B cell (primary cell): ENCODE results near the gene POU5F1. TPM values are rescaled to one million over a fixed set of nuclear protein-coding genes. Genes with fewer than 3 reads are reported as not detected.
"Not testable (repeated sequence)": the region's sequence is repeated elsewhere in the genome, so short reads cannot be mapped to it uniquely, and the experiment has no call there.

Source experiments
- ATAC-seq: fragments of 200-7000 bp; cut with Tn5 transposase; one replicate; pipeline ENCODE4 v1.10.0; 2021; ENCODE audit warnings: low read depth, mild to moderate bottlenecking, moderate number of reproducible peaks, moderate library complexity
- CTCF ChIA-PET: fragments of 350-600 bp; sonication (Branson Sonifier 250); formaldehyde crosslinking; loops from one replicate; lab custom pipeline; 2021; ENCODE audit warnings: antibody characterized with exemption, inconsistent platforms; lab: Charles Lee
- POLR2A ChIA-PET: fragments of 350-600 bp; sonication (Branson Sonifier 250); formaldehyde crosslinking; loops from one replicate; lab custom pipeline; 2021; ENCODE audit warnings: antibody characterized with exemption; lab: Charles Lee
- DNase-seq: peaks from one replicate; pipeline ENCODE4 v3.0.0; 2013
- H2AFZ ChIP-seq: 2 replicates; pipeline ENCODE4 v1.6.1; 2012; ENCODE audit warnings: mild to moderate bottlenecking, low read depth, low read length; ENCODE audit not compliant: insufficient read depth, poor library complexity, severe bottlenecking
- H3K27ac ChIP-seq, 2 donors: 1 replicate in 1 of 2; 2 replicates in 1 of 2; pipeline ENCODE4 v1.5.1; 2012 to 2013; ENCODE audit warnings: low read length in 2 of 2, mild to moderate bottlenecking in 2 of 2, moderate library complexity in 1 of 2
- H3K27me3 ChIP-seq, 4 experiments: fragments of 200-600 bp in 1 of 4; sonication (generic) in 1 of 4; replicated peaks in 1 of 4; 1 replicate in 2 of 4; 2 replicates in 2 of 4; pipeline versions ENCODE4 v1.6.1 to v1.7.0; 2013 to 2016; ENCODE audit warnings: low read length in 3 of 4, mild to moderate bottlenecking in 2 of 4, mixed read lengths in 1 of 4, moderate library complexity in 1 of 4; ENCODE audit not compliant: insufficient read depth in 4 of 4, control insufficient read depth in 3 of 4; ENCODE audit errors: control extremely low read depth in 1 of 4
- H3K36me3 ChIP-seq, 2 experiments: replicated peaks in 1 of 2; 1 replicate in 1 of 2; 2 replicates in 1 of 2; pipeline versions ENCODE4 v1.6.1 to v1.7.1; 2013; ENCODE audit warnings: low read length in 1 of 2; ENCODE audit not compliant: insufficient read depth in 2 of 2, control insufficient read depth in 1 of 2; ENCODE audit errors: control extremely low read depth in 1 of 2, extremely low read depth in 1 of 2
- H3K4me1 ChIP-seq, 2 donors: fragments of 200-600 bp in 1 of 2; sonication (generic) in 1 of 2; 1 replicate in 1 of 2; 2 replicates in 1 of 2; pipeline versions ENCODE4 v1.5.1 to v1.6.1; 2013 to 2017; ENCODE audit warnings: low read length in 2 of 2; ENCODE audit not compliant: control insufficient read depth in 2 of 2, insufficient read depth in 2 of 2
- H3K4me2 ChIP-seq: replicated peaks from 2 replicates; pipeline ENCODE3; 2012; ENCODE audit warnings: mild to moderate bottlenecking, low read depth, low read length; ENCODE audit not compliant: poor library complexity, severe bottlenecking
- H3K4me3 ChIP-seq, 5 experiments: fragments of 200-600 bp in 1 of 5; sonication (generic) in 1 of 5; 1 replicate in 3 of 5; 2 replicates in 2 of 5; pipeline versions ENCODE4 v1.5.1 to v1.7.0; 2011 to 2016; ENCODE audit warnings: low read length in 4 of 5, mild to moderate bottlenecking in 4 of 5, low read depth in 2 of 5, control low read depth in 1 of 5, moderate library complexity in 1 of 5; ENCODE audit not compliant: insufficient read depth in 1 of 5; ENCODE audit errors: control extremely low read depth in 1 of 5, extremely low read depth in 1 of 5
- H3K79me2 ChIP-seq: fragments of 200-600 bp; sonication (generic); one replicate; pipeline ENCODE4 v1.6.0; 2016; ENCODE audit warnings: low read length; ENCODE audit not compliant: control insufficient read depth, insufficient read depth
- H3K9ac ChIP-seq: fragments of 200-600 bp; sonication (generic); 2 replicates; pipeline ENCODE4 v1.6.1; 2017; ENCODE audit warnings: mild to moderate bottlenecking, low read length, moderate library complexity
- H3K9me3 ChIP-seq, 3 donors: one replicate each; pipeline versions ENCODE4 v1.6.1 to v1.7.1; 2013; ENCODE audit warnings: low read length in 2 of 3; ENCODE audit not compliant: control insufficient read depth in 2 of 3, insufficient read depth in 1 of 3; ENCODE audit errors: control extremely low read depth in 1 of 3
- H4K20me1 ChIP-seq: 2 replicates; pipeline ENCODE4 v1.6.0; 2012; ENCODE audit warnings: mild to moderate bottlenecking, low read length; ENCODE audit not compliant: insufficient read depth, control insufficient read depth, poor library complexity, severe bottlenecking
- H3K27ac Mint-ChIP-seq: one replicate; pipeline ENCODE4 v1.8.0; 2021; ENCODE audit warnings: mixed read lengths
- H3K27me3 Mint-ChIP-seq: one replicate; pipeline ENCODE4 v1.8.0; 2021; ENCODE audit warnings: mixed read lengths
- H3K4me1 Mint-ChIP-seq: one replicate; pipeline ENCODE4 v1.8.0; 2021; ENCODE audit warnings: mixed read lengths
- H3K4me3 Mint-ChIP-seq: one replicate; pipeline ENCODE4 v1.8.0; 2021; ENCODE audit warnings: mixed read lengths
- H3K9me3 Mint-ChIP-seq: one replicate; pipeline ENCODE4 v1.8.0; 2022; ENCODE audit warnings: mixed read lengths; ENCODE audit not compliant: insufficient read depth
- CTCF ChIP-seq: fragments of 200-600 bp; IDR thresholded peaks from one replicate; pipeline ENCODE4 v1.8.0; 2022; ENCODE audit warnings: antibody characterized with exemption, mild to moderate bottlenecking
- EZH2 ChIP-seq: IDR thresholded peaks from 2 replicates; pipeline ENCODE4 v1.6.1; 2012; ENCODE audit warnings: borderline replicate concordance, low read depth, mild to moderate bottlenecking, moderate library complexity, low read length; ENCODE audit not compliant: insufficient read depth, poor library complexity, severe bottlenecking
- WGBS: methylation state at CpG from one replicate; pipeline ENCODE4 v1.1.5; 2013; ENCODE audit warnings: missing lambda C conversion rate; ENCODE audit not compliant: insufficient coverage; 5-methylcytosine and 5-hydroxymethylcytosine counted together
- intact Hi-C: fragments of 100-400 bp; cut with micrococcal nuclease; formaldehyde crosslinking; loops from one replicate; pipeline ENCODE4 v1.10.0; 2022
- polyA plus RNA-seq: library from polyadenylated mRNA; depleted of rRNA; stranded (reverse); fragments of >200 nt; gene quantifications from 2 replicates; pipeline ENCODE4 v1.2.3, GENCODE V29; 2012
- total RNA-seq, 2 donors: library from RNA; stranded (reverse); fragments of 120-200 nt in 1 of 2; gene quantifications; 1 replicate in 1 of 2; 2 replicates in 1 of 2; pipeline versions ENCODE4 v1.2.3 to v1.2.4, GENCODE V29; 2013 to 2022

Gene POU5F1
- total and polyA plus RNA-seq, 2 donors (not counting 1 experiment from before 2014, with no cell fraction given), result 0.76 to 0.88 TPM

GRCh38 chr6:31195308-31195979, 25.0 kb upstream of the POU5F1 start:
- not testable (repeated sequence) for H2AFZ ChIP-seq, H3K27ac ChIP-seq, H3K79me2 ChIP-seq, H3K9me3 Mint-ChIP-seq, H3K27me3 ChIP-seq, H3K4me3 ChIP-seq, H3K4me2 ChIP-seq, H3K27ac Mint-ChIP-seq, H3K27me3 Mint-ChIP-seq, H3K36me3 ChIP-seq, DNase-seq, H3K9ac ChIP-seq, H3K9me3 ChIP-seq, ATAC-seq
- H4K20me1 ChIP-seq, result peaks cover 17% of the 10 kb centered on the region
- Mint-ChIP-seq H3K4me3 (peak overlapping the region; percentile 82), H3K4me1 (peaks cover 41% of the 10 kb centered on the region)
- intact Hi-C loops, result loop anchor here (5.0 kb wide), 2 partner anchors 472 to 982 kb away; partner anchors contain the start of genes AGPAT1, CSNK2B, LY6G5B and RNF5
- H3K4me1 ChIP-seq, result peaks cover 6 to 33% of the 10 kb centered on the region in 2 donors
- ChIA-PET CTCF (interaction anchor here (0.6 to 9.6 kb wide), 7 partner anchors 27 to 1473 kb away, joined by 3 to 210 read pairs (median 5); partner anchors contain the start of gene PSORS1C2), POLR2A (interaction anchor here (1.1 kb wide), 1 partner anchor 169 kb away, joined by 4 read pairs; no protein-coding TSS in a partner anchor)
- 97% methylated on average over 19 of the region's 41 CpGs for whole genome bisulfite sequencing

- Histone ChIP-seq H3K4me1 (peaks cover 6 to 22% of the 10 kb centered on the region in 2 donors), H2AFZ (no peak overlapping the region), H3K4me2 (no peak overlapping the region), H3K79me2 (peaks cover 8% of the 10 kb centered on the region), H3K27me3 (no peaks in the 10 kb centered on the region), H3K4me3 (no peak overlapping the region), H4K20me1 (peaks cover 17% of the 10 kb centered on the region), H3K9ac (no peak overlapping the region), H3K27ac (no peak overlapping the region), H3K36me3 (peaks cover 0 to 6% of the 10 kb centered on the region in 2 experiments), H3K9me3 (no peaks in the 10 kb centered on the region)
- DNase-seq, result no peak
- H3K27me3 Mint-ChIP-seq, result no peaks in the 10 kb centered on the region
- TF ChIP-seq CTCF, result no peak
- no peak for TF ChIP-seq EZH2
- peak overlapping the region; percentile 46 for H3K27ac Mint-ChIP-seq
- CTCF ChIA-PET, result interaction anchor here (0.8 to 9.6 kb wide), 5 partner anchors 59 to 203 kb away, joined by 3 to 210 read pairs (median 4); partner anchors contain the start of gene PSORS1C2
- H3K9me3 Mint-ChIP-seq, result no peaks in the 10 kb centered on the region
- H3K4me3 Mint-ChIP-seq, result no peak overlapping the region
- POLR2A ChIA-PET, result no interaction called here
- no peak for ATAC-seq
- no CpG with 5 or more reads among the region's 6 CpGs for WGBS
- H3K4me1 Mint-ChIP-seq, result peaks cover 36% of the 10 kb centered on the region
- intact Hi-C loops, result no loop called here
These were observed 23.8 kb upstream of the POU5F1 start for GRCh38 chr6:31194061-31194834.
